HG03460 (cell line): ENCODE data around the gene GRK7.

ENCODE experiments used
- ATAC-seq: cut with Tn5 transposase; IDR thresholded peaks from one replicate; pipeline ENCODE4 v1.9.1; 2021; ENCODE audit not compliant: unreplicated experiment

Gene GRK7

DNA sequence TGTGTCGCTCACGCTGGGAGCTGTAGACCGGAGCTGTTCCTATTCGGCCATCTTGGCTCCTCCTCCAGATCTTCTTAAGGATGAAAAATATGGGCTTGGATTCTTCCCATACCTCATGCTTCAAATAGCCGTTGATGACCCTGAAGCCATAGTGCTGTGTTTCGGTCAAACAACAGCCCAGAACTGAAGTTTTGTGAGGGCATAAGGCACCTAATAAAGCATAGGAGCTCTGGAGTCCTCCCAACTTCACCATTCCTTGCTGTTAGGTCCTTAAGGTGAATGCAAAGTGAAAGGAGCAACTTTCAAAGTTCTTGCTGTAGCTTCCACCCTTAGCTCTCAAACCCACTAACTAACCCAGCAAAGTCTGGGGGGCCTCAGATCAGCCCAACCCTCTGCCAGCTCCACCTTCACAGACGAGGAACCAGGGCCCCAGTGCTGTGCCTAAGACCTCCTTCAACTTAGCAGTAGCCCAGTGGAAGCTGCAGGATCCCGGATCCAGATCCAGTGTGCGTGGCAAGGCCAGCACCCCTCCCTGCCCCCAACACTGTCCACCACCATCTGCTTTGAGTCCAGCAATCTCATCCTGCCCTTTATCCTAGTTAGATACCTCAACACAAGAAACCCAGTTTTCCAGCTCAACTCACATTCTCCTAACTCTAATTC lies at the start of gene GRK7:
TSS of gene GRK7 (plus strand) at position 321 of the 663 bp plus-strand sequence. CDS start 14,877 bp downstream, outside the sequence.
- ATAC-seq: no peak

DNA sequence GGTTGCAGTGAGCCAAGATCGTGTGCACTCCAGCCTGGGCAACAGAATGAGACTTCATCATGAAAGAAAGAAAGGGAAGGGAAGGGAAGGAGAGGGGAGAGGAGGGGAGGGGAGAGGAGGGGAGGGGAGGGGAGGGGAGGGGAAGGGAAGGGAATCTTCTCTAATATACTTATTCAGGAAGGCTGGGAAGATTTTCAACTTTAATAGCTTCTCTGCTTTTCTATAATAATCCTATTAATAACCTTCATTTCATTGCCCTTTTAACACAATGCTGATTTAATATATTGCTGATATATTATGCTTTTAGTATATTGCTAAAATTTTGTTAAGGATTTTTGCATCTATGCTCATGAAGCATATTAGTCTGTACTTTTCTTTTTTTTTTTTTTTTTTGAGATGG lies 48.5 kb upstream of the GRK7 start:
- ATAC-seq: no peak

DNA sequence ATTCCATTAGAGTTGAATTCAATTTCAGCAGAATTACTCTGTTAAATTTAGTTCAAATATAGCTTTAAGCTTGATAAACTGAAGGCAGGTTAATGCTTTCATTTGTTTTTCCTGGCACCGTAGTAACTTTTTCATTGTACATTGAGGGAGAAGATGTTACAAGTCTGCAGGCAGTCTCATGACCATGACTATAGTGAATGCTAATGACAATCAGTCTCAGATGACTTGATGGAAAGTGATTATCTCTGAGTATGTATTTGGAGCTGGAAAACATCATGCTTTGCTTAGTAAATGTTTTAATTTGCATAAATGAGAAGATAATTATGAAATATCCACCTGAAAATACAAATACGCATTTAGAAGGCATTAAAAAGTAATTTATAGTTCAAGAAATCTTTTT lies 41.1 kb upstream of the GRK7 start:
- no peak for ATAC-seq

DNA sequence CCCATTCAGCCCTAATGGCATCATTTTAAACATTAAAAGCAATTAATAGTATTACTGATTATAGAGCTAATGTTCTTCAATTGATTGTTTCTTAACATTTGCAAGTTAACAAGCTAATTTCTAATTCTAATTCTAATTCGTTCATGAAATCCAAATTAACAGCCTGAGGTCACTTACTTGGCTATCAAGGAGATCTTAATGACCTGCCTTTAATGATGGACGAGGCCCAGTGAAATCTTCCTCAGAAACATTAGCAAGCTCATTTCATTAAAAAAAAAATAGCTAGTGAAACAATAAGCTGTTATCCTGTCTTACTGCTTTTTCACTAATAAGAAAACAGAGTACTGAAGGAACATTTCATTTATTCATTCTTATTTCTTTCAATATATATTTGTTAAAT lies 40.6 kb upstream of the GRK7 start:
- no peak for ATAC-seq

- ATAC-seq: no peak
Measured at GRCh38 chr3:141723255-141723654, 40.0 kb upstream of the GRK7 start.

GRCh38 chr3:141724186-141724585 lies 39.0 kb upstream of the GRK7 start:
- no peak for ATAC-seq

DNA sequence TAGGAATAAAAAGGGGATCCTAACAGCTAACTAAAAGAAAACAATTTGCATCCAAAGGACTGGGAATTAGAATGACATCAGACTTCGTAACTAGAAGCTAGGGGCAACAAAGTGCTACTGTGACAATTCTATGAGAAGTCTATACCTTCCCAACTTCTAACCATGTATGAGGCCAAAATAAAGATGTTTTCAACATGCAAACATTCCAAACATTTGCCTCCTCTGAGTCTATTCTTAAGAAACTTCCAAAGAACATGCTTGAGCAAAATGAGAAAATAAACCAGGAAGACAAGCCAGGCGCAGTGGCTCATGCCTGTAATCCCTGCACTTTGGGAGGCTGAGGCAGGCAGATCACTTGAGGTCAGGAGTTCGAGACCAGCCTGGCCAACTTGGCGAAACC lies 38.2 kb upstream of the GRK7 start:
- no peak for ATAC-seq

- no peak for ATAC-seq
Measured at GRCh38 chr3:141726483-141726882, 36.7 kb upstream of the GRK7 start.

DNA sequence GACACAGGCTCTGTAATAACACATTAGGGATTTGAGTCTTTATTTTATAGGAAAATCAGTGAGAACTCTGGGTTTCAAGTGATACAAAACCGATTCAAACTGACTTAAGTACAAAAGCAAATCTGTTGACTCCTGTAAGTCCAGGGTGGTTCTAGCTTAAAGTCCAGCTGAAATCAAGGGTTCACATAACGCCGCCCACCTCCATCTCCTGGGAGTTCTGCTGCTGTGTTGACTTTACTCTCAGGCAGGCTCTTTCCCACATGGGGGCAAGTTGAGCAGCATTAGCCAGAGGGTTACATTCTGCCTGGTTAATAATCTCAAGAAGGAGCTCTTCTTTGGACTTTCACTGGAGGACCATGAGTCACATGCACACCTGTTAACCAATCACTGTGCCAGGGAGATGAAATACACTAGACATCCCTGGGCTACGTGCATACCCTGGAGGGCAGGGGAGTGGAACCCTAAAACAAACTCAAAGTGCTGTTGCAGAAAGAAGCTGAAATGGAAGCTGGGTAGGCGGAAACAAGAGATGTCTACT lies 34.8 kb upstream of the GRK7 start:
- no peak for ATAC-seq

GRCh38 chr3:141729240-141729639 lies 34.0 kb upstream of the GRK7 start:
- no peak for ATAC-seq

- ATAC-seq: no peak
Measured at GRCh38 chr3:141735176-141735575, 28.0 kb upstream of the GRK7 start.

DNA sequence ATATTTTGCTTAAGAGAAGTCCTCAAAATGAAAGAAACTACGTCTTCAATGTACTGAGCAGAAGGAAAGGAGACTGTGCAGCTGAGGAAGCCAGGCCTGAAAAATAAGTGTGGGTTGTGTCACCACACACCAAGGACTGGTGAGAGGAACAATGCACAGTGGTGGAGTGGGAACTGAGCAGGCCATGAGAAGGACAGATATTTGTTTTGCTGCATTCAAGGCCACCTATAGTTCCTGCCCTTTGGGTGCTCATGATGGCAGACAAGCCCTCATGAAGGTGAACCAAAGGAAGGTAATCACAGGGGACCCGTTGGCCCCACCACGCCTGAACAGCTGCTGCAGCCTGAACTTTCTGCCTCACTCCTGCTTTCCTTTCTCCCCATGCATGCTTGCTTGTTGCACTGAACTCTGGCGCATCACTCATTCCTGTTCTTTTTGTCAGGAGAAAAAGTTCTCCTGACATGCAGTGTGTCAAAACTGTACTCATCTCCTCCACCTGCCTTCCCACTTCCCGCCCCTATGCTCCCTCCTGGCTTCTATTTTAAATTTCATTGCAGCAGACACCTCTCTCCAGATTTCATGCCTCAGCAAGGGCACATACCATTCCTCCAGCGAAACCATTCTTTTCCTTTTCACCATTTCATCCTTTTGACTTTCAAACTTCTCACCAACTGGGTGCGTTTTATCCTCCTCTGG lies 27.3 kb upstream of the GRK7 start:
- no peak for ATAC-seq

DNA sequence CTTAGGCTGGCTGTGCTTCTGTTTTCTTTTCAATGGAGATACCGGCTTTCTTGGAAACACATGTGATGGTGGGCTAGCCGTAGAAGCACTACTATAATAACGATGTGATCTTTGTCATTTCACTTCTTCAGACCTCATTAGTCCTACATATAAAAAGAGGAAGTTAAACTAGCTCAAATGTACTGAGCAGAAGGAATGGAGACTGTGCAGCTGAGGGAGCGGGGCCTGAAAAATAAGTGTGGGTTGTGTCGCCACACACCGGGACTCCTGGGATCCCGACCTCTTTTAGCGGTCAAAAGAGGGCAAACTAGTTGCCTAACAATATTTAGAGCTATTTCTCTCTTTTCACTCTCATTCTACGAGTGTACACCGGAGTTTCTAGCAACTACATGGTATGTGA lies 26.1 kb upstream of the GRK7 start:
- ATAC-seq: no peak

GRCh38 chr3:141737678-141738021 lies 25.6 kb upstream of the GRK7 start:
- no peak for ATAC-seq

DNA sequence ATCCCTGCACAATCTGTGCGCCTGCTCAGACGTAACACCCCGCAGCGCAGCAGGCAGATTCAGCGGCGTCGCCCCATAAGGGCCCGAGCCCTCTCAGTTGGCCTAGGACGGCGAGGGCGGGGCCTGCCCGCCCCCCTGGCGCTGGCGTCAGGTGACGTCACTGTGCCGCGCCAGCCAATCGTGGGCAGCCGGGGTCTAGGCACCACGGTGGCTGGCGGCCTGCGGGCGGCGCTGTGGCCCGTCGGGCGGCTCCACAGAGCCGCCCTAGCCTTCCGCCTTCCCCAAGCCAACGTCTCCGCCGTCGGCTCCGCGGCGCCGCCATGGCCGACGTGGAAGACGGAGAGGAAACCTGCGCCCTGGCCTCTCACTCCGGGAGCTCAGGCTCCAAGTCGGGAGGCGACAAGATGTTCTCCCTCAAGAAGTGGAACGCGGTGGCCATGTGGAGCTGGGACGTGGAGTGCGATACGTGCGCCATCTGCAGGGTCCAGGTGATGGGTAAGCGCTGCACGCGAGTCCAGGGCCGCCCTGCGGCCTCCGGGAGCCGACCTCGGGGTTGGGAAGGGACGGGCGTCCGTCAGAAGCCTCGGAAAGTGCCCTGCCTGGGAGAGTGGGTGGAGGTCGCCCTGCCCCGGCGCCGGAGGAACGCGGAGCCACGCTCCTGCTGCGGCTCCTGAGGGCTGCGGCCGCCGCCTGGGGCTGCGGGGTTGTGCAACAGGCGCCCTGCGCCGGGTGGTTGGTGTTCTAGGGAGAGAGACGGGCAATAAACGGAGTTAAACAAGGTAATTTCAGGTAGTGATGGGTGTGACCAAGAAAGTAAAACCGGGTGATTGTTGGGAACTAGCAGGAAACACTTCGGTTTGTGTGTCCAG lies 25.0 kb upstream of the GRK7 start, which contains the start of gene RNF7:
TSS of gene RNF7 (plus strand) at position 277 of the 869 bp plus-strand sequence. CDS start at position 321, 44 bp downstream.
- ATAC-seq: peak; percentile 87

DNA sequence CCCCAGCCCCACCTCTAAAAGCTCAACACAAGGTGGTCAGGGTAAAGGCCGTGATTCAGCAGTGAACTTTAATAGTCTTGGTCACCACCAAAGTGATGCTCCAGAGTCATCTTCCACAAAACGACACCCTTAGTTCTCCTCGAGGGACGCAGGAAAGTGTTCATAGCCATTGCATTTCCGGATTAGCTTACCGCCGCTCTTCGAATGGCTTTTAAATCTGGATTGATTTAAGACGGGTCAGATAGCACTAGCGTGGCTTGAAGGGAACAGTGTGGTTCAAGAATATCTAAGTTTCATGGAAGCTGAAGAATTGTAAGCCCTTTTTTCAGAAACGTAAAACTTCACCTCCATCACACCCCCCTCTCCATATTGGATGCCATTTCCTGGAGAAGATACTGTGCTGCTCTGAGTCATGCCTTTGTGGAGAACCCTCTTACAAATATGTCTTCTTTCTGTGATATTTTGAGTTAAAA lies 24.3 kb upstream of the GRK7 start:
- no peak for ATAC-seq

- ATAC-seq: no peak
Measured at GRCh38 chr3:141739731-141740130, 23.5 kb upstream of the GRK7 start.

GRCh38 chr3:141740349-141740748 lies 22.9 kb upstream of the GRK7 start:
- ATAC-seq: no peak

DNA sequence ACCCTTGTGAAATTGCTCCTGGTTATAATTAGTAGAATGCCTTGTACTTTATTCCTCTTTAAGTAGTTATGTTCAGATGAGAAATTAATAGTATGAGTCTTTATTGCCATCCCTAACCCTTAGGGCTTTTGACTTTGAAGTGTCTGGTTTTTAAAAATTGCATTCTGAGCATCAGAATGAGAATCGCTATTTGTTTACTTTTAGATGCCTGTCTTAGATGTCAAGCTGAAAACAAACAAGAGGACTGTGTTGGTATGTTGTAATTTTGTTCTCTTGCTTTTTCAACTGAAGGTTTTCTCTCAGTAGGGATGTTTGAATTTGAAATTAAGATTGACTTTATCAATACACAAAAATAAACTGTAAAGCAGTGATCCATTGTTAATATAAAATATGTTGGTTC lies 19.9 kb upstream of the GRK7 start:
- no peak for ATAC-seq

DNA sequence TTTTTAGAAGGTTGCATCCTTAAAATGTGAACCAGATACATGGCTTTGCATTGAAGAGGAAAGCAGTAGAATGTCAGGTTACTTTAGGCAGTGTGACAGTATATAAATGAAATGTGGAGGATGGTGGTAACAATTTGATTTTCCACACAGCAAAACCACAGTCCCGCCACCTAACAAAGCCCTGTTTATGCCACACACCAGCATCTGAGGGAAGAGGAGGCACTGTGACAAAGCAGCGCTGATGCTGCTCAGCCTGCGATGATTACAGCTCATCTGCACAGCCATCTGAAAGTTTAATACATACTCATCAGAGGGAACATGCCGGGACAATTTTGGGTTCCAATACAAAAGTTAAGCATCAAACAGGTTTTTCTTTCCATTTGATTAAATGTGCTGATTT lies 16.2 kb upstream of the GRK7 start:
- ATAC-seq: no peak

DNA sequence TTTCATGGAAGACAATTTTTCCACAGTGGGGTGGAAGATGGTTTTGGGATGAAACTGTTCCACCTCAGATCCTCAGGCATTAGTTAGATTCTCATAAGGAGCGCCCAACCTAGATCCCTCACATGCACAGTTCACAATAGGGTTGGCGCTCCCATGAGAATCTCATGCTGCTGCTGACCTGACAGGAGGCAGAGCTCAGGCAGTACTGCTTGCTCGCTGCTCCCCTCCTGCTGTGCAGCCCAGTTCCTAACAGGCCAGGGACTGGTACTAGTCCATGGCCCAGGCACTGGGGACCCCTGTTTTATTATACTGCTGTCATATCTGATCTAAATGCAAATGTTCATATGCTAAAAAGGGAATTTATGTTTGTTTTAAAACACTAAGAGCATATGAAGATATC lies 9.8 kb upstream of the GRK7 start:
- ATAC-seq: no peak
